CD4-positive, alpha-beta T cell (primary cell): ENCODE measurements around the gene TNNT2. TPM values are rescaled to one million over a fixed set of nuclear protein-coding genes. Genes with fewer than 3 reads are reported as not detected.

Source experiments
- ATAC-seq: fragments of 200-7000 bp; cut with Tn5 transposase; one replicate; pipeline ENCODE4 v1.10.0; 2022; ENCODE audit warnings: mild to moderate bottlenecking; ENCODE audit not compliant: poor library complexity
- CTCF ChIA-PET: fragments of 350-600 bp; sonication (Branson Sonifier 250); formaldehyde crosslinking; loops from one replicate; lab custom pipeline; 2021; ENCODE audit warnings: antibody characterized with exemption, inconsistent platforms; lab: Charles Lee
- POLR2A ChIA-PET: fragments of 350-600 bp; sonication (Branson Sonifier 250); formaldehyde crosslinking; loops from one replicate; lab custom pipeline; 2021; ENCODE audit warnings: antibody characterized with exemption, inconsistent platforms; lab: Charles Lee
- DNase-seq, 14 experiments: peaks; one replicate each; pipeline ENCODE4 v3.0.0-alpha.2; 2013 to 2020; ENCODE audit warnings: mixed read lengths in 2 of 14
- H3K27ac ChIP-seq, 2 donors: one replicate each; pipeline versions ENCODE4 v1.5.1 to v1.7.0; 2013; ENCODE audit warnings: low read length in 2 of 2, low read depth in 1 of 2, mild to moderate bottlenecking in 1 of 2
- H3K27me3 ChIP-seq, 2 experiments: 1 replicate in 1 of 2; 2 replicates in 1 of 2; pipeline versions ENCODE4 v1.6.1 to v1.7.0; 2013; ENCODE audit warnings: low read length in 2 of 2, control low read depth in 1 of 2, mild to moderate bottlenecking in 1 of 2, moderate library complexity in 1 of 2; ENCODE audit not compliant: insufficient read depth in 2 of 2, control insufficient read depth in 1 of 2
- H3K36me3 ChIP-seq: one replicate; pipeline ENCODE4 v1.6.1; 2013; ENCODE audit warnings: low read length, control low read depth; ENCODE audit not compliant: insufficient read depth
- H3K4me1 ChIP-seq: one replicate; pipeline ENCODE4 v1.6.1; 2013; ENCODE audit warnings: low read length, control low read depth; ENCODE audit not compliant: insufficient read depth
- H3K4me3 ChIP-seq: one replicate; pipeline ENCODE4 v1.5.1; 2013; ENCODE audit warnings: mild to moderate bottlenecking, low read length, moderate library complexity
- H3K9me3 ChIP-seq, 2 experiments: 1 replicate in 1 of 2; 2 replicates in 1 of 2; pipeline versions ENCODE4 v1.6.1 to v1.7.0; 2013; ENCODE audit warnings: low read length in 2 of 2, mild to moderate bottlenecking in 2 of 2, control low read depth in 1 of 2, moderate library complexity in 1 of 2; ENCODE audit not compliant: control insufficient read depth in 1 of 2, insufficient read depth in 1 of 2
- H3K27ac Mint-ChIP-seq: one replicate; pipeline ENCODE4 v1.8.0; 2020; ENCODE audit warnings: mixed read lengths
- H3K27me3 Mint-ChIP-seq: one replicate; pipeline ENCODE4 v1.8.0; 2021; ENCODE audit warnings: mixed read lengths
- H3K36me3 Mint-ChIP-seq: one replicate; pipeline ENCODE4 v1.8.0; 2021; ENCODE audit warnings: low read depth, mixed read lengths
- H3K4me1 Mint-ChIP-seq: one replicate; pipeline ENCODE4 v1.8.0; 2021; ENCODE audit warnings: low read depth, mixed read lengths
- H3K4me3 Mint-ChIP-seq: one replicate; pipeline ENCODE4 v1.8.0; 2020; ENCODE audit warnings: mild to moderate bottlenecking, mixed read lengths
- H3K9me3 Mint-ChIP-seq: one replicate; pipeline ENCODE4 v1.8.0; 2020; ENCODE audit warnings: mixed read lengths
- CTCF ChIP-seq: fragments of 200-600 bp; IDR thresholded peaks from one replicate; pipeline ENCODE4 v1.8.0; 2022; ENCODE audit warnings: antibody characterized with exemption, mild to moderate bottlenecking
- intact Hi-C, 2 experiments: fragments of 100-400 bp; cut with DNase I in 1 of 2; cut with micrococcal nuclease in 1 of 2; formaldehyde crosslinking; loops; one replicate each; pipeline versions ENCODE4 v1.15.1 to v1.9.0; 2023 to 2025; cut with DNase I, micrococcal nuclease
- total RNA-seq, 174 experiments: library from RNA in 2 of 174; stranded (reverse) in 2 of 174; gene quantifications; one replicate each; pipeline ENCODE4 v1.2.3 and lab custom pipeline; 2021 to 2026

TNNT2 gene
- total RNA-seq, 2 experiments from 2014 or later = not detected

DNA sequence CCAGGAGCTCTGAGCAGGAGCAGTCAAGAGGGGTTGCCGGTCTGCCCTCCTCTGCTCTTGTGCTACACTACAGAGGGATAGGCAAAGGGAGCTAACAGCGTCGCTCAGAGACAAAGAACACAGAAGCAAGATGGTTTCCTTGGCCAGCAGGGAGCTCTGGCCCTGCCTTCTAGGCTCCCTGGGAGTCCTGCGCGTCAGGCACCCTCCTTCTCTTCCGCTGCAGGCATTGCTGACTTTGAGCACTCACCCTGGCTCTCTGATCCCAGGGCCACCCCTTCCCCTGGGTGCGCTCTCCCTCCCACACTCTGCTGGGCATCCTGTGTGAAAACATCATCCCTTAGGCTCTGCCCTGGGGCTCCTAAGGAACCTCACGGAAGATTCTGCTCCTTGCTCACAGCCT is 43.6 kb upstream of the TNNT2 start:
- H3K4me3 ChIP-seq = no peak overlapping the region
- peaks cover 4 to 8% of the 10 kb centered on the region in 2 experiments for H3K27me3 ChIP-seq
- Mint-ChIP-seq H3K4me1 (no peaks in the 10 kb centered on the region), H3K9me3 (no peaks in the 10 kb centered on the region), H3K27ac (no peak overlapping the region), H3K36me3 (no peaks in the 10 kb centered on the region), H3K4me3 (no peak overlapping the region), H3K27me3 (peaks cover 11% of the 10 kb centered on the region)
- no peak for DNase-seq
- H3K9me3 ChIP-seq = no peaks in the 10 kb centered on the region
- no peak for TF ChIP-seq CTCF
- no peak for ATAC-seq
- ChIA-PET POLR2A (no interaction called here), CTCF (no interaction called here)
- intact Hi-C loops = no loop called here
- no peaks in the 10 kb centered on the region for H3K36me3 ChIP-seq
- no peak overlapping the region for H3K27ac ChIP-seq
- no peaks in the 10 kb centered on the region for H3K4me1 ChIP-seq

DNA sequence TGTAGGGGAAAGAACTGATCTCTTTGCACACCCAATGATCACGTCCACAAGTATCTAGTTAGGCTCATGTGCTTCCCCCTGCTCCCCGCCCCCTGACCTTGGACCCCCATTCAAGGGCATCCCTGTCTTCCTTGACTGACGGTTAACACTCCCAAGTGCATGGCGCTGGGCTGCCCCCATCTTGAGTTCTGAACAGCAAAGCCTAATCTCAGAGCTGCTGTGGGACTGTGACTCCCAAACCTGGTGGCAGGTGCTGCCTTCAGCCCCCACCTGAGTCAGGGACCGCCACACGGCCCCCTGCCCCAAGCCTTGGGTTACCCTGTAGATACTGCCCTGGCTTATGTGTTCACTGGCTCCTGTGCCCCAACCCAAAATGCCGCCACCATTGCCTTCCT is 43.1 kb upstream of the TNNT2 start:
- no peak for ATAC-seq
- no peaks in the 10 kb centered on the region for H3K4me1 ChIP-seq
- no peak for TF ChIP-seq CTCF
- H3K27me3 ChIP-seq = peaks cover 4 to 8% of the 10 kb centered on the region in 2 experiments
- Mint-ChIP-seq H3K9me3 (no peaks in the 10 kb centered on the region), H3K4me1 (no peaks in the 10 kb centered on the region), H3K27ac (no peak overlapping the region), H3K27me3 (peaks cover 11% of the 10 kb centered on the region), H3K36me3 (no peaks in the 10 kb centered on the region), H3K4me3 (no peak overlapping the region)
- H3K36me3 ChIP-seq = no peaks in the 10 kb centered on the region
- H3K9me3 ChIP-seq = no peaks in the 10 kb centered on the region
- POLR2A ChIA-PET = no interaction called here
- no peak overlapping the region for H3K4me3 ChIP-seq
- CTCF ChIA-PET = no interaction called here
- intact Hi-C loops = no loop called here
- DNase-seq = no peak
- H3K27ac ChIP-seq = no peak overlapping the region

DNA sequence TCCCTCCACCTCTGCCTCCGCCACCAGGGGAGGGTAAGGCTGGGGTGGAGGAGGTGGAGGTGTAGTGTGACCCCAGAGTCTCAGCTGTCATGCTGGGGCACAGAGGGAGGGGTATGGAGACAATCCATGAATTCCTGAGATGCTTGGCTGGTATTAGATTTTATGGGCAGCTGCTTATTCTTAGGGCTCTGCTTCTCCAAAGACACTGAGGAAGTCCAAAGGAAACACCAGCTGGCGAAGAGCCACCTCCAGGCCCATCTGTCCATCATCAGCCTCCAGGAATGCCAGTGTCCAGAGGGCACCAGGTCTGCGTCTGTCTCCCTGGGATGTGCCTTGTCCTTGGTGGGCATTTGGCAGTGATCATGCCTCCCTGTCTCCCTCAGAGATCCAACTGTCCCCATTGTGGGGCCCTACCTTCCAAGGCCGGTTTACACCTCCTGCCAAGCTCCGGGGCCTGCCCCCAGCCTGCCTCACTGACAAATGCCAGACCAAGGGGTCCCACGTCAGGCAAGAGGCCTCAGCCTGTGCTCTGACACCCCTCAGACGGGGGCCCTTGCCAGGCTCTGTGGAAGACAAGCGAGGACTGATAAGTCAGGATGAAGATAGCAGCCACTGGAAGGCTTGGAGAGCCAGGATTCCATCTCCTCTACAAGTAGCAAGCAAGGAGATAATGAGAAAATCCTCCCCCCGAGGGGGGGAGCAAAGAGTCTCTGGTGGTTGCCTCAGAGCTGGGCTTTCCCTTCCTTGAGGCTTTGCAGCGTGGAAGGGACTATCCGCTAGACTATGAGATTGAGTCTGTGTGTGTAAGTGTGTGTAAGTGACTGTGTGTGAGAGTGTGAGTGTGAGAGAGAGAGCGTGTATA is 42.5 kb upstream of the TNNT2 start:
- H3K4me3 Mint-ChIP-seq = no peak overlapping the region
- Histone ChIP-seq H3K9me3 (no peaks in the 10 kb centered on the region), H3K27ac (no peak overlapping the region), H3K4me3 (no peak overlapping the region), H3K27me3 (peaks cover 4 to 8% of the 10 kb centered on the region in 2 experiments), H3K4me1 (no peaks in the 10 kb centered on the region), H3K36me3 (no peaks in the 10 kb centered on the region)
- H3K4me1 Mint-ChIP-seq = no peaks in the 10 kb centered on the region
- no peaks in the 10 kb centered on the region for H3K9me3 Mint-ChIP-seq
- intact Hi-C loops = no loop called here
- no peak overlapping the region for H3K27ac Mint-ChIP-seq
- ChIA-PET CTCF (interaction anchor here (1.0 kb wide), 1 partner anchor 15 kb away, joined by 3 read pairs; no protein-coding TSS in a partner anchor), POLR2A (no interaction called here)
- TF ChIP-seq CTCF = no peak
- H3K36me3 Mint-ChIP-seq = no peaks in the 10 kb centered on the region
- DNase-seq (no peak), ATAC-seq (no peak)
- peaks cover 11% of the 10 kb centered on the region for H3K27me3 Mint-ChIP-seq
